ENCODE results near the gene KLF2. TPM values are rescaled to one million over a fixed set of nuclear protein-coding genes. Genes with fewer than 3 reads are reported as not detected.
"Not testable (repeated sequence)": the region's sequence is repeated elsewhere in the genome, so short reads cannot be mapped to it uniquely, and the experiment has no call there.

KLF2 gene
- total RNA-seq: 100 to 1,000 TPM; 410 to 423 TPM

DNA sequence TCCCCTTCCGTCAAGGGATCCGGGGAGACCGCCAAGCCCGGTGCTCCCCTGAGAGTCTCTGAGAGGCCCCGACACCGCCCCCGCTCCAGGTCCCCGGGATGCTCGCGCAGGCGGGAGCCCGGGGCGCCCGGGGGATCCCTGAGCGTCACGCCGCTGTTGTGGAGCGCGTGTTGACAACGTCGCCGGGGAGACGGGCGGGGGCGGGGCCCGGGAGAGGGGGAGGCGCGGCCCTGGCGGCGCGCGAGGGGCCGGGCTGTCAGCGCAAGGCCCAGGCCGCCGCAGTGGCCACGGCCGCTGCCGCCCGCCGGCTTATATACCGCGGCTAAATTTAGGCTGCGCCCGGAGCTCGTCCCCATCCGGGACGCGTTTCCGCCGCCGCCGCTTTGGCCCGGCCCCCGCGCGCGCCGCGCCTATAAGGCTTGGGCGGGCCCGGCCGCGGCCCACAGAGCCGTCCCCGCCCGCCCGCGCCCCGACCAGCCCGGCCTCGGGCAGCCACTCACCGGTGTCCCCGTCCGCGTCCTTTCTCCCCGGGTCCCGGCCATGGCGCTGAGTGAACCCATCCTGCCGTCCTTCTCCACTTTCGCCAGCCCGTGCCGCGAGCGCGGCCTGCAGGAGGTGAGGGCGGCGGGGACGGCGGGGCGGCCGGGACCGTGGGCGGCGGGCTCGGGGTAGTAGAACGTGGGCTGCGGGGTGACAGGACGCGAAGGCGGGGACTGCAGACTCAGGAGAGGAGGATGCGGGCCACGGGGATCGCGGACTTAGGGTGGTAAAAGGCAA is at the start of gene KLF2:
KLF2 (plus strand) TSS at position 443 of the 777 bp plus-strand sequence; CDS start at position 541, 98 bp downstream.
- Mint-ChIP-seq H3K9me3 (no peaks in the 10 kb centered on the region), H3K4me3 (peak within 1 kb of the TSS; percentile 69), H3K36me3 (ENCODE audit: low read depth) (peaks cover 42% of the 10 kb centered on the region), H3K4me1 (peaks cover 42% of the 10 kb centered on the region), H3K27ac (peak within 1 kb of the TSS; percentile 74), H3K27me3 (peaks cover 30% of the 10 kb centered on the region)
- peak; percentile 96 for DNase-seq
- POLR2A ChIA-PET: interaction anchor here (0.6 to 29.2 kb wide), 30 partner anchors 8 to 488 kb away, joined by 3 to 3221 read pairs (median 4); partner anchors contain the start of genes AP1M1, FAM32A, HSH2D and RAB8A
- CTCF ChIA-PET: interaction anchor here (0.6 to 2.4 kb wide), 16 partner anchors 27 to 82 kb away, joined by 3 to 19 read pairs (median 3); no protein-coding TSS in a partner anchor

DNA sequence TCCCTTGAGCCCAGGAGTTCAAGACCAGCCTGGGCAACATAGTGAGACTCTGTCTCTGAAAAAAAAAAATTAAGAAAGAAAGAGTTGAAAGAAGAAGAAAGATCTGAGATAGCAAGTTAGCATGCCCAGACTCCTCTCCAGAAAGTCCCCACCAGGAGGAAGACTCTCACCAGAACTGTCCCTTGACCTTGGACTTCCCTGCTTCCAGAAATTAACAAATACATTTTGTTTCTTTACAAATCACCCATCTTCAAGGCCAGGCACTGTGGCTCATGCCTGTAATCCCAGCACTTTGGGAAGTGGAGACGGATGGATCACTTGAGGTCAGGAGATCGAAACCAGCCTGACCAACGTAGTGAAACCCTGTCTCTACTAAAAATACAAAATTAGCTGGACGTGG is 44.3 kb upstream of the KLF2 start:
- DNase-seq: no peak
- H3K27ac Mint-ChIP-seq: no peak overlapping the region
- CTCF ChIA-PET: interaction anchor here (2.0 kb wide), 1 partner anchor 102 kb away, joined by 6 read pairs; no protein-coding TSS in a partner anchor
- POLR2A ChIA-PET: no interaction called here
- H3K36me3 Mint-ChIP-seq (ENCODE audit: low read depth): no peaks in the 10 kb centered on the region
- peaks cover 15% of the 10 kb centered on the region for H3K27me3 Mint-ChIP-seq
- no peaks in the 10 kb centered on the region for H3K9me3 Mint-ChIP-seq
- H3K4me3 Mint-ChIP-seq: no peak overlapping the region
- H3K4me1 Mint-ChIP-seq: peaks cover 27% of the 10 kb centered on the region

DNA sequence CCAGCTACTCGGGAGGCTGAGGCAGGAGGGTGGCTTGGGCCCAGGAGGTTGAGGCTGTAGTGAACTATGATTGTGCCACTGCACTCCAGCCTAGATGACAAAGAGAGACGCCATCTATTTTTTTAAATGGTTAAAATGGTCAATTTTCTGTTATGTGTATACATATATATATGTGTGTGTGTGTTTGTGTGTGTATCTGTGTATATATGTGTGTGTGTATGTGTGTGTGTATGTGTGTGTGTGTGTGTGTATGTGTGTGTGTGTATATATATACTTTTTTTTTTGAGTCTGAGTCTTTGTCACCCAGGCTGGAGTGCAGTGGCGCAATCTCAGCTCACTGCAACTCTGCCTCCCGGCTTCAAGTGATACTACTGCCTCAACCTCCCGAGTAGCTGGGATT is 42.9 kb upstream of the KLF2 start:
- DNase-seq: no peak
- Mint-ChIP-seq H3K4me1 (peaks cover 28% of the 10 kb centered on the region), H3K9me3 (no peaks in the 10 kb centered on the region), H3K27ac (no peak overlapping the region), H3K27me3 (peaks cover 20% of the 10 kb centered on the region), H3K4me3 (no peak overlapping the region), H3K36me3 (ENCODE audit: low read depth) (no peaks in the 10 kb centered on the region)
- ChIA-PET POLR2A (interaction anchor here (0.9 to 1.1 kb wide), 2 partner anchors 43 to 48 kb away, joined by 3 read pairs; no protein-coding TSS in a partner anchor), CTCF (interaction anchor here (2.0 kb wide), 1 partner anchor 101 kb away, joined by 6 read pairs; no protein-coding TSS in a partner anchor)

DNA sequence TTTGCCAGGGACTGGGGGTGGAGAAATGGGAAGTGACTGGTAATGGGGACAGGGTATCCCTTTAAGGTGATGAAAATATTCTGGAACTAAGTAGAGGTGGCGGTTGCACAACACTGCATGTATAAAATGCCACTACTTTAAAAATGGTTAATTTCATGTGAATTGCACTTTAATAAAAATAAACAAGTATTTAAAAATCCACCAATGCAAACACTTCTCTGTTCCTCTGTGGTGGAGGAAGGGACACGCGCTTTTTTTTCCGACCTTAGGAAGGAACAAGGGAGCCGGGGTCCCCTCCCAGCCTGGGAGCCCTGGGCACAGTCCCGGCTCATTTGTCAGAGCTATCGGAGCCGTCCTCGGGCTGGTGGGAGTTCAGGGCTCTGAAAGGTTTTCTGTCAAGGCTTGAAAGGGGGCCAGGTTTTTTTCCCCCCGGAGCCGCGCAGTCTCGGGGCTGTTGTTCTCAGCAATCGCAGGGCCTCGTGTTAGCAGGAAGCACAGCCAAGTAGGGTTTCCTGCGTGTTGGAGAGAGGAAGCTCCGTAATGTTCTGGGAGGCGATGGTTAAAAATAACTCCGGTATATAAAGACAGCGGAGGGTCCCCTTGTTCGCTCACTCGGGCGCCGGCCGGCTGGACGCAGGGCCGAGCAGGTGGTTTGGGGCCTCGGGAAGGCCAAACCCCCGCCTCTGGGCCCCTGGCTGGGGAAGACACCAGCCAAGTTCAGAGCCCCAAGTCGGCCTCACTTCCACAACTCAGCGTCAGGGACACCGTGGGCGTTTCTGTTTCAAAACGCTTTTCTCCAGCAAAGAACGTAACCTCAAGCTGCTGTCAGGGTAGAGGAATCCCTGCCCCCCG is 41.2 kb upstream of the KLF2 start:
- Mint-ChIP-seq H3K4me1 (peaks cover 32% of the 10 kb centered on the region), H3K4me3 (peak overlapping the region; percentile 21), H3K36me3 (ENCODE audit: low read depth) (no peaks in the 10 kb centered on the region), H3K9me3 (no peaks in the 10 kb centered on the region), H3K27me3 (peaks cover 23% of the 10 kb centered on the region), H3K27ac (peak overlapping the region; percentile 40)
- ChIA-PET POLR2A (interaction anchor here (0.8 to 1.9 kb wide), 4 partner anchors 15 to 43 kb away, joined by 3 to 15 read pairs (median 4); partner anchors contain the start of gene KLF2), CTCF (interaction anchor here (0.7 to 1.2 kb wide), 3 partner anchors 35 to 58 kb away, joined by 3 to 4 read pairs (median 3); partner anchors contain the start of gene KLF2)
- DNase-seq: peak; percentile 53

DNA sequence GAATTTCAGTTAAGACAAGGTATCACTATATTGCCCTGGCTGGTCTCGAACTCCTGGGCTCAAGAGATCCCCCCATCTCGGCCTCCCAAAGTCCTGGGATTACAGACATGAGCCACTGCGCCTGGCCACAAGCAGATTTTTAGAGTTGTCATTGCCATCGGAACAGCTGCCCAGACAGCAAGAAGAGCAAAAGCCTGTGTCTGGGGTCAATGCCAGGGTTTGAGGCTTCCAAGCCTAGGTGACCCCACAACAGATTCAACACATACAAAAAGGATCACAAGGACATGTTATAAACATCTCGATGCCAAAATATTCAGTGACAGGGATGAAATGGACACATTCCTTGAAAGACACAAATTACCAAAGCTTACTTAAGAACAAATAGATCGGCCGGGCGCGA is 40.1 kb upstream of the KLF2 start:
- Mint-ChIP-seq H3K36me3 (ENCODE audit: low read depth) (no peaks in the 10 kb centered on the region), H3K4me1 (peaks cover 34% of the 10 kb centered on the region), H3K9me3 (no peaks in the 10 kb centered on the region), H3K27me3 (peaks cover 25% of the 10 kb centered on the region), H3K27ac (no peak overlapping the region), H3K4me3 (no peak overlapping the region)
- POLR2A ChIA-PET: interaction anchor here (1.0 to 1.9 kb wide), 3 partner anchors 28 to 40 kb away, joined by 3 to 15 read pairs (median 4); partner anchors contain the start of gene KLF2
- CTCF ChIA-PET: interaction anchor here (0.7 to 1.0 kb wide), 2 partner anchors 40 to 57 kb away, joined by 3 read pairs; partner anchors contain the start of gene KLF2
- DNase-seq: no peak

DNA sequence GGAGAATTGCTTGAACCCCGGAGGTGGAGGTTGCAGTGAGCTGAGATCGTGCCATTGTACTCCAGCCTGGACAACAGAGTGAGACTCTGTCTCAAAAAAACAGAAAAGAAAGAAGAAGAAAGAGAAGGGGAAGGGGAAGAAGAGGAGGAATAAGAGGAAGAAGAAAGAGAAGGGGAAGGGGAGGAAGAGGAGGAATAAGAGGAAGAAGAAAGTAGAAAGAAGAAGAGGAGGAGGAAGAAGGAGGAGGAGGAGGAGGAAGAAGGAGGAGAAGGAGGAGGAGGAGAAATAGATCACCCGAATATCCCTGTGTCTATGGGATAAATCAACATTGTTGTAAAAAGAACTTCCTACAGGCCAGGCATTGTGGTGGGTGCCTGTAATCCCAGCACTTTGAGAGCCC is 39.5 kb upstream of the KLF2 start:
- CTCF ChIA-PET: not testable (repeated sequence)
- peaks cover 26% of the 10 kb centered on the region for H3K27me3 Mint-ChIP-seq

DNA sequence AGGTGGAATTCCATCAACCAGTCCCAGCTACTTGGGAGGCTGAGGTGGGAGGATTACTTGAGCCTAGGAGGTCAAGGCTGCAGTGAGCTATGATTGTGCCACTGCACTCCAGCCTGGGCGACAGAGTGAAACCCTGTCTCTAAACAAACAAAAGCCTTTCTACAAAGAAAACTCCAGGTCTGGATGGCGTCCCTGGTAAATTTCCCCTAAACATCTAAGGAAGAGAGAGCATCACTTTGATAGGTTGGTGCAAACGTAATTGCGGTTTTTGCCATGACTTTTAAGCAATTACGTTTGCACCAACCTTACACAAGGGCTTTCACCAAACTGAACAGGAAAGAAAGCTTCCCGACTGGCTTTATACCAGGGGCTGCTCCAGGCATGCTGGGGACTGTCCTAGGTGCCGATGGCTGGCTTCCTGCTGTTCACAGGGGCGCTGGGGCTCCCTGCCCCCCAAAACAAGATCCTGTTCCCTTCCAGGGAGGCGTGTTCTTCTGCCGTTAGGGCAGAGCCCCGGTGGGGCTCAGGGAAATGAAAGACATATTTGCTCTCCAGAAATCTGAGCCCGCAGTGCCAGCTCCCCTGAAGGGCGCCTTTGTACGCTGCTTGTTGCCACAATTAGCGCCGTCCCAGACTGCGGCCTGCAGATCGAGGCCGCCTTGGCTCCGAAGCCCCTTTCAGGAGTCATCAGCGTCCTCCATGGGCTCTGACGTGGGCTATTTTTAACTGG is 38.7 kb upstream of the KLF2 start:
- peaks cover 41% of the 10 kb centered on the region for H3K4me1 Mint-ChIP-seq
- CTCF ChIA-PET: no interaction called here
- POLR2A ChIA-PET: interaction anchor here (1.4 kb wide), 1 partner anchor 24 kb away, joined by 3 read pairs; no protein-coding TSS in a partner anchor
- H3K9me3 Mint-ChIP-seq: no peaks in the 10 kb centered on the region
- no peak for DNase-seq
- no peak overlapping the region for H3K27ac Mint-ChIP-seq
- H3K27me3 Mint-ChIP-seq: peaks cover 31% of the 10 kb centered on the region
- no peak overlapping the region for H3K4me3 Mint-ChIP-seq
- H3K36me3 Mint-ChIP-seq (ENCODE audit: low read depth): no peaks in the 10 kb centered on the region

More for the DNA sequence above, 39.5 kb upstream of the KLF2 start:
- POLR2A ChIA-PET: interaction anchor here (1.2 to 1.4 kb wide), 2 partner anchors 23 to 34 kb away, joined by 3 read pairs; no protein-coding TSS in a partner anchor
- H3K36me3 Mint-ChIP-seq (ENCODE audit: low read depth); H3K27ac Mint-ChIP-seq; DNase-seq; H3K4me3 Mint-ChIP-seq; H3K9me3 Mint-ChIP-seq: not testable (repeated sequence)
- peaks cover 37% of the 10 kb centered on the region for H3K4me1 Mint-ChIP-seq

DNA sequence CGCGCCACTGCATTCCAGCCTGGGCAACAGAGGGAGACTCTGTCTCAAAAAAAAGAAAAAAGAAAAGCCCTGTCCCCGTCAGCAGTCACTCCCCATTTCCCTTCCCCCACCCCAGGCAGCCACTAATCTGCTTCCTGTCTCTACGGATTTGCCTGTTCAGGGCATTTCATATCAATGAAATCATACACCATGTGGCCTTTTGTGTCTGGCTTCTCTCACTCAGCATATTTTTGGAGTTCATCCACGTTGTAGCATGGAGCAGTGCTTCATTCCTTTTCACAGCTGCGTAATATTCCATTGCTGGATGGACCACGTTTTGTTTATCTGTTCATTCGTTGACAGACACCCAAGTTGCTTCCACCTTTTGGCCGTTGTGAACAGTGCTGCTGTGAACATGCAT is 36.1 kb upstream of the KLF2 start:
- no peak overlapping the region for H3K4me3 Mint-ChIP-seq
- ChIA-PET POLR2A (interaction anchor here (1.4 to 1.6 kb wide), 2 partner anchors 21 to 37 kb away, joined by 3 to 13 read pairs; partner anchors contain the start of gene KLF2), CTCF (no interaction called here)
- no peak overlapping the region for H3K27ac Mint-ChIP-seq
- peak; percentile 33 for DNase-seq
- peaks cover 35% of the 10 kb centered on the region for H3K27me3 Mint-ChIP-seq
- no peaks in the 10 kb centered on the region for H3K36me3 Mint-ChIP-seq (ENCODE audit: low read depth)
- peaks cover 32% of the 10 kb centered on the region for H3K4me1 Mint-ChIP-seq
- no peaks in the 10 kb centered on the region for H3K9me3 Mint-ChIP-seq

DNA sequence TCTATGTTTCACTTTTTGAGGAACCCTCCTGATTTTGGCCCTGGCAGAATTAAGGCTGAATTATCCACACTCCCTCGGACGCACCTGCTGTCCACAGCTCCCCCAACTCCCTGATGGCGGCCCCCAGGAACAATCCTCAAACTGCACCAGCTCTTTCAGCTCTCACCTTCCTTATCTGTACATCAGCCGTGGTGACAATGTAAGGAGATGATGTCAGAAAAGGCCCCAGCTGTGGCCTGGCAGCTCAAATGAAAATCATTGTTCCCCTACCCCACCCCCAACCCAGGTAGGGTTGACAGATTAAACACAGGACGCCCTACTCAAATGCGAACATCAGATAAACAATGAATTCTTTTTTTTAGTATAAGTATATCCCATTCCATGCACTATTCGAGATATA is 35.0 kb upstream of the KLF2 start:
- ChIA-PET CTCF (interaction anchor here (0.6 kb wide), 1 partner anchor 93 kb away, joined by 3 read pairs; no protein-coding TSS in a partner anchor), POLR2A (interaction anchor here (1.6 kb wide), 1 partner anchor 36 kb away, joined by 13 read pairs; the partner anchor contains the start of gene KLF2)
- no peak overlapping the region for H3K27ac Mint-ChIP-seq
- peak; percentile 27 for DNase-seq
- H3K4me3 Mint-ChIP-seq: no peak overlapping the region
- H3K27me3 Mint-ChIP-seq: peaks cover 32% of the 10 kb centered on the region
- H3K9me3 Mint-ChIP-seq: no peaks in the 10 kb centered on the region
- peaks cover 21% of the 10 kb centered on the region for H3K4me1 Mint-ChIP-seq
- no peaks in the 10 kb centered on the region for H3K36me3 Mint-ChIP-seq (ENCODE audit: low read depth)

DNA sequence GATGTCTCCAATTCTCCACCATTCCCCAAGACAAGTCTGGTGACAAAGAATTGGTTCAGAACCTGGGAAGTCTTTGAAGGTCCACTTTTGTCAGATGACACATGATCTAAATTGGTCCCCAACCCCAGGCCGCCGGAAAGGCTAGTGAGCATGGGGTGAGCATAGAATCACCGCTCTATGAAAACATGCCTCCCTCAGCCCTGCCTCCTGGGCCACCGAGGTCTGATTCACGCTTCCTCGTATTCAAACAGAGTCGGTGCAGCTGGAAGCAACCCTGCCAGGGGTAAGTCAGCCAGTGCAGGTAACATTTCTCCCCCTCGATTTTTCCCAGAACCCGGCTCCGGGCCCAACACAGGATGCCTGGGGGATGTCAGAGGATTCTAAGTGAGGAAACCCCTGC is 33.9 kb upstream of the KLF2 start:
- ChIA-PET CTCF (no interaction called here), POLR2A (no interaction called here)
- Mint-ChIP-seq H3K27ac (no peak overlapping the region), H3K4me3 (no peak overlapping the region), H3K4me1 (peaks cover 17% of the 10 kb centered on the region), H3K9me3 (no peaks in the 10 kb centered on the region), H3K36me3 (ENCODE audit: low read depth) (no peaks in the 10 kb centered on the region), H3K27me3 (peaks cover 30% of the 10 kb centered on the region)
- DNase-seq: no peak

DNA sequence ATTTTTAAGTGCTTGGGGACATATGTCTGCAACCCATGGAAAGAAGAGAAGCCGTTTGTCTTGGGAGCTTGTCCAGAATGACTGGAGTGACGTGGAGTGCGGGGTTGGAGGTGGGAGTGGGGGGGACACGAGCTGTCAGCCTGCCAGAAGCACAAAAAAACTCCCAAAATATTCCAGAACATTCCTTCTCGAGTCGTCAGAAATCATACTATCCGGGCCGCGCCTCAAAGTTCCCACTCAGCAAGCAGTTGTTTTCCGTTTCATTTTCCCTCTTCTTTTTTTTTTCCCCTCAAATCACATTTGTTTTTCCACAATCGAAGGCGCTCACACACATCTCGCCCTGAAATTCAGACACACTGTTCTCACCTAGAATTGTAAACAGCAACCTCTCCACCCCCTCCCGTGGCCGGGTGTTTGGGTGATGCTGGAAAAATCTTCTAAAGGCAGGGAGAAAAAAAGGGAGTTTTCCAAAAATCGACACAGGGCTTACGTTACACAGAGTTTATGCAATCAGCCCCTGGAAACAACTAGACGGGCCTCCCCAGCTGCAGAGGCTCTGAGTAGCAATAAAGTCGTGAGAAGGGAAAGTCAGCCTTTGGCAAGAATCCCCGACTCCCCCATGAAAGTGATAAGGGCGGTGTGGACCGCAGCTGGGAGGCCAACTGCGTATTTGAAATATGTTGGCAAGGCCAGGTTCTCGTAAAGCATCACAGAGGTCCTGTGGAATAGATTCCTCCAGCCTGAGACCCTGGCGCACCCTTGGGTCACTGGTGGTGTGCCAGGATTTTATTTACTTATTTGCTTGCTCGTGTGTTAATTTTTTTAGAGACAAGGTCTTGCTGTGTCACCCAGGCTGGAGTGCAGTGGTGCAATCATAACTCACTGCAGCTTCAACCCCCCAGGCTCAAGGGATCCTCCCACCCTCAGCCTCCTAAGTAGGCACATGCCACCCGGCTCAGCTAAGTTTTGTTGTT is 31.2 kb upstream of the KLF2 start:
- Mint-ChIP-seq H3K36me3 (ENCODE audit: low read depth) (no peaks in the 10 kb centered on the region), H3K27ac (no peak overlapping the region), H3K4me1 (peaks cover 13% of the 10 kb centered on the region), H3K27me3 (peaks cover 22% of the 10 kb centered on the region), H3K4me3 (no peak overlapping the region), H3K9me3 (no peaks in the 10 kb centered on the region)
- DNase-seq: no peak
- ChIA-PET CTCF (no interaction called here), POLR2A (interaction anchor here (1.1 kb wide), 1 partner anchor 31 kb away, joined by 4 read pairs; the partner anchor contains the start of gene KLF2)
